Aorta (tissue), 5 donors: ENCODE results near the gene A1BG. TPM values are rescaled to one million over a fixed set of nuclear protein-coding genes. Genes with fewer than 3 reads are reported as not detected.

Experiments
- ATAC-seq: fragments of 200-7000 bp; cut with Tn5 transposase; one replicate; pipeline ENCODE4 v1.9.1; 2022; ENCODE audit warnings: moderate library complexity; ENCODE audit not compliant: low FRiP score
- DNase-seq, 2 donors: peaks; one replicate each; pipeline ENCODE4 v3.0.0-alpha.2; 2020
- H3K27ac ChIP-seq, 2 donors: one replicate each; pipeline ENCODE4 v1.5.1; 2013; ENCODE audit warnings: low read length in 2 of 2, mild to moderate bottlenecking in 2 of 2, moderate library complexity in 2 of 2, control low read depth in 1 of 2, inconsistent platforms in 1 of 2, low read depth in 1 of 2
- H3K27me3 ChIP-seq, 2 donors: one replicate each; pipeline ENCODE4 v1.6.1; 2013; ENCODE audit warnings: control low read depth in 1 of 2, low read length in 1 of 2, mild to moderate bottlenecking in 1 of 2, moderate library complexity in 1 of 2; ENCODE audit not compliant: insufficient read depth in 2 of 2, control insufficient read depth in 1 of 2
- H3K36me3 ChIP-seq, 2 donors: one replicate each; pipeline ENCODE4 v1.6.1; 2013; ENCODE audit warnings: control low read depth in 1 of 2, low read length in 1 of 2, mild to moderate bottlenecking in 1 of 2; ENCODE audit not compliant: insufficient read depth in 2 of 2, control insufficient read depth in 1 of 2
- H3K4me1 ChIP-seq, 2 donors: one replicate each; pipeline ENCODE4 v1.6.1; 2013; ENCODE audit warnings: low read length in 2 of 2, control low read depth in 1 of 2, mild to moderate bottlenecking in 1 of 2, moderate library complexity in 1 of 2; ENCODE audit not compliant: insufficient read depth in 2 of 2, control insufficient read depth in 1 of 2
- H3K4me3 ChIP-seq, 2 donors: one replicate each; pipeline ENCODE4 v1.5.1; 2013; ENCODE audit warnings: low read length in 2 of 2, control low read depth in 1 of 2, mild to moderate bottlenecking in 1 of 2
- H3K9me3 ChIP-seq: one replicate; pipeline ENCODE4 v1.6.1; 2013; ENCODE audit warnings: mild to moderate bottlenecking, low read length; ENCODE audit not compliant: control insufficient read depth
- WGBS, 2 donors: extraction: QIAGEN DNeasy Blood & Tissue Kit; methylation state at CpG; one replicate each; pipeline ENCODE4 v1.1.7; 2013; 5-methylcytosine and 5-hydroxymethylcytosine counted together
- intact Hi-C, 2 donors: fragments of 100-400 bp; cut with DNase I; formaldehyde crosslinking; loops; one replicate each; pipeline versions ENCODE4 v1.14.2 to v1.15.0; 2022
- polyA plus RNA-seq, 2 donors: library from polyadenylated mRNA; stranded (reverse); fragments of 200-250 nt; gene quantifications; one replicate each; pipeline ENCODE4 v1.2.3, GENCODE V29; 2013
- total RNA-seq, 2 donors: library from RNA; stranded (reverse); fragmentation: NEBNext Ultra II Directional; extraction: Animal tissue kit (Norgen Biotek cat#: 25700); gene quantifications; one replicate each; pipeline ENCODE4 v1.2.1, GENCODE V29; 2021
- donor health status: healthy with polysubstance abuse.
- donor health status: Bipolar disorder and iron deficiency.
- donor health status: DM: no; HTN: no; CAD: no.
- donor health status: DM: no; HTN: no; CAD: no.
- donor health status: DM: yes; HTN: yes; CAD: no.

Gene A1BG
- total and polyA plus RNA-seq, 4 donors = 9.7 to 81.6 (median 16.4) TPM

- intact Hi-C loops = no loop called here
- DNase-seq (no peak), ATAC-seq (no peak)
- Histone ChIP-seq H3K4me1 (no peaks in the 10 kb centered on the region), H3K36me3 (no peaks in the 10 kb centered on the region), H3K27me3 (no peaks in the 10 kb centered on the region), H3K4me3 (no peak overlapping the region), H3K27ac (no peak overlapping the region), H3K9me3 (no peaks in the 10 kb centered on the region)
- WGBS, 2 donors = 94 to 96% methylated on average over 10 of the region's 10 CpGs
Observed at GRCh38 chr19:58355215-58355796, 2.0 kb upstream of the A1BG start.

- no peak overlapping the region for H3K4me3 ChIP-seq
- no peaks in the 10 kb centered on the region for H3K4me1 ChIP-seq
- WGBS, 2 donors = 83 to 85% methylated on average over 5 to 6 of the region's 6 CpGs
- H3K36me3 ChIP-seq = no peaks in the 10 kb centered on the region
- no peaks in the 10 kb centered on the region for H3K27me3 ChIP-seq
- H3K27ac ChIP-seq = no peak overlapping the region
- no peaks in the 10 kb centered on the region for H3K9me3 ChIP-seq
- DNase-seq (peak; percentile 9 to 37), ATAC-seq (no peak)
- intact Hi-C loops = no loop called here
Observed at GRCh38 chr19:58354478-58355030, 1.3 kb upstream of the A1BG start.

GRCh38 chr19:58353717-58354477 is 605 bp upstream of the A1BG start:
- Histone ChIP-seq H3K4me3 (no peak overlapping the region), H3K36me3 (no peaks in the 10 kb centered on the region), H3K4me1 (no peaks in the 10 kb centered on the region), H3K27ac (no peak overlapping the region), H3K27me3 (no peaks in the 10 kb centered on the region), H3K9me3 (no peaks in the 10 kb centered on the region)
- WGBS, 2 donors = 90 to 92% methylated on average over 15 of the region's 15 CpGs
- intact Hi-C loops = no loop called here
- DNase-seq (peak; percentile 38 to 57), ATAC-seq (no peak)

- WGBS, 2 donors = 85% methylated on average over 23 of the region's 23 CpGs
- DNase-seq (peak; percentile 35 to 63), ATAC-seq (no peak)
- no peaks in the 10 kb centered on the region for H3K27me3 ChIP-seq
- H3K9me3 ChIP-seq = no peaks in the 10 kb centered on the region
- H3K4me1 ChIP-seq = no peaks in the 10 kb centered on the region
- H3K36me3 ChIP-seq = no peaks in the 10 kb centered on the region
- H3K27ac ChIP-seq = no peak overlapping the region
- intact Hi-C loops = no loop called here
- no peak overlapping the region for H3K4me3 ChIP-seq
Observed at GRCh38 chr19:58351990-58352755, 1.1 kb downstream of the A1BG start.

GRCh38 chr19:58351558-58351878 is 1.8 kb downstream of the A1BG start:
- intact Hi-C loops = no loop called here
- H3K4me1 ChIP-seq = no peaks in the 10 kb centered on the region
- H3K9me3 ChIP-seq = no peaks in the 10 kb centered on the region
- no peaks in the 10 kb centered on the region for H3K36me3 ChIP-seq
- no peak overlapping the region for H3K4me3 ChIP-seq
- 82 to 91% methylated on average over 7 to 9 of the region's 9 CpGs for WGBS, 2 donors
- ATAC-seq (no peak), DNase-seq (peak in 1 of 2 donors; percentile 29)
- no peak overlapping the region for H3K27ac ChIP-seq
- no peaks in the 10 kb centered on the region for H3K27me3 ChIP-seq

GRCh38 chr19:58350871-58351557 is 2.3 kb downstream of the A1BG start:
- Histone ChIP-seq H3K4me1 (no peaks in the 10 kb centered on the region), H3K4me3 (no peak overlapping the region), H3K36me3 (no peaks in the 10 kb centered on the region), H3K9me3 (no peaks in the 10 kb centered on the region), H3K27ac (no peak overlapping the region), H3K27me3 (no peaks in the 10 kb centered on the region)
- ATAC-seq (no peak), DNase-seq (peak in 1 of 2 donors; percentile 69)
- 54 to 74% methylated on average over 34 of the region's 34 CpGs for WGBS, 2 donors
- intact Hi-C loops = no loop called here

GRCh38 chr19:58350001-58350861 is 3.1 kb downstream of the A1BG start:
- Histone ChIP-seq H3K27me3 (no peaks in the 10 kb centered on the region), H3K27ac (no peak overlapping the region), H3K9me3 (no peaks in the 10 kb centered on the region), H3K4me1 (no peaks in the 10 kb centered on the region), H3K4me3 (no peak overlapping the region), H3K36me3 (no peaks in the 10 kb centered on the region)
- WGBS, 2 donors = 10 to 24% methylated on average over 82 to 84 of the region's 84 CpGs
- intact Hi-C loops = no loop called here
- ATAC-seq = no peak
- peak; percentile 30 to 74 for DNase-seq

GRCh38 chr19:58349590-58349989 is 3.7 kb downstream of the A1BG start:
- Histone ChIP-seq H3K27me3 (no peaks in the 10 kb centered on the region), H3K4me3 (no peak overlapping the region), H3K4me1 (no peaks in the 10 kb centered on the region), H3K36me3 (no peaks in the 10 kb centered on the region), H3K9me3 (no peaks in the 10 kb centered on the region), H3K27ac (no peak overlapping the region)
- ATAC-seq (no peak), DNase-seq (peak in 1 of 2 donors; percentile 2)
- WGBS, 2 donors = 38 to 57% methylated on average over 8 of the region's 8 CpGs
- intact Hi-C loops = no loop called here
